ENCODE data around the gene GRM8.
A peak's percentile ranks its signal among the peaks of the same experiment; 100 is the strongest.

GRM8 gene

GRCh38 chr7:127254163-127254684 lies 1.5 kb upstream of the GRM8 start:
- ATAC-seq (ENCODE audit: insufficient read depth, low read depth): no peak
- Histone ChIP-seq H3K27ac (ENCODE audit: low read length) (no peak overlapping the region), H3K27me3 (ENCODE audit: insufficient read depth, low read length, poor library complexity) (peaks cover 8% of the 10 kb centered on the region), H3K79me2 (ENCODE audit: insufficient read depth, low read length) (no peaks in the 10 kb centered on the region), H3K4me2 (ENCODE audit: insufficient read depth, low read length) (no peak overlapping the region), H4K20me1 (ENCODE audit: insufficient read depth, low read length) (no peaks in the 10 kb centered on the region), H3K36me3 (ENCODE audit: insufficient read depth, low read length) (no peaks in the 10 kb centered on the region), H2AFZ (ENCODE audit: low read depth, low read length) (no peak overlapping the region), H3K9me3 (ENCODE audit: insufficient read depth, low read length, severe bottlenecking) (no peaks in the 10 kb centered on the region), H3K4me3 (ENCODE audit: low read depth in 1 of 2, low read length in 2 of 2) (no peak overlapping the region), H3K9ac (ENCODE audit: low read depth, low read length) (no peak overlapping the region), H3K4me1 (ENCODE audit: insufficient read depth, low read length) (no peaks in the 10 kb centered on the region)
- no peak for DNase-seq
- no peak for TF ChIP-seq EZH2 (IDR thresholded peaks at IDR 0.05; ENCODE audit: borderline replicate concordance, low read depth, low read length, severe bottlenecking)

- no peaks in the 10 kb centered on the region for H3K4me1 ChIP-seq (ENCODE audit: insufficient read depth, low read length)
- H3K27ac ChIP-seq (ENCODE audit: low read length): no peak overlapping the region
- H3K79me2 ChIP-seq (ENCODE audit: insufficient read depth, low read length): no peaks in the 10 kb centered on the region
- no peaks in the 10 kb centered on the region for H4K20me1 ChIP-seq (ENCODE audit: insufficient read depth, low read length)
- H2AFZ ChIP-seq (ENCODE audit: low read depth, low read length): no peak overlapping the region
- peaks cover 13% of the 10 kb centered on the region for H3K27me3 ChIP-seq (ENCODE audit: insufficient read depth, low read length, poor library complexity)
- no peak overlapping the region for H3K4me2 ChIP-seq (ENCODE audit: insufficient read depth, low read length)
- H3K36me3 ChIP-seq (ENCODE audit: insufficient read depth, low read length): no peaks in the 10 kb centered on the region
- ATAC-seq (ENCODE audit: insufficient read depth, low read depth): peak; percentile 52; the same call in 2 of the 3 replicates
- TF ChIP-seq EZH2 (IDR thresholded peaks at IDR 0.05; ENCODE audit: borderline replicate concordance, low read depth, low read length, severe bottlenecking) (no peak), CTCF (IDR thresholded peaks at IDR 0.05; ENCODE audit: borderline replicate concordance, extremely low read depth, low read length, poor library complexity, severe bottlenecking) (peak; percentile 34)
- H3K9ac ChIP-seq (ENCODE audit: low read depth, low read length): no peak overlapping the region
- DNase-seq: no peak
- H3K4me3 ChIP-seq (ENCODE audit: low read depth in 1 of 2, low read length in 2 of 2): no peak overlapping the region
- H3K9me3 ChIP-seq (ENCODE audit: insufficient read depth, low read length, severe bottlenecking): no peaks in the 10 kb centered on the region
These were observed 781 bp upstream of the GRM8 start for GRCh38 chr7:127253281-127254162.

- DNase-seq: no peak
- H3K27me3 ChIP-seq (ENCODE audit: insufficient read depth, low read length, poor library complexity): peaks cover 16% of the 10 kb centered on the region
- ATAC-seq (ENCODE audit: insufficient read depth, low read depth): no peak
- no peak overlapping the region for H3K9ac ChIP-seq (ENCODE audit: low read depth, low read length)
- no peaks in the 10 kb centered on the region for H3K9me3 ChIP-seq (ENCODE audit: insufficient read depth, low read length, severe bottlenecking)
- no peaks in the 10 kb centered on the region for H3K36me3 ChIP-seq (ENCODE audit: insufficient read depth, low read length)
- no peak overlapping the region for H3K4me3 ChIP-seq (ENCODE audit: low read depth in 1 of 2, low read length in 2 of 2)
- no peak overlapping the region for H3K4me2 ChIP-seq (ENCODE audit: insufficient read depth, low read length)
- H3K4me1 ChIP-seq (ENCODE audit: insufficient read depth, low read length): no peaks in the 10 kb centered on the region
- H2AFZ ChIP-seq (ENCODE audit: low read depth, low read length): no peak overlapping the region
- no peaks in the 10 kb centered on the region for H3K79me2 ChIP-seq (ENCODE audit: insufficient read depth, low read length)
- no peaks in the 10 kb centered on the region for H4K20me1 ChIP-seq (ENCODE audit: insufficient read depth, low read length)
- no peak overlapping the region for H3K27ac ChIP-seq (ENCODE audit: low read length)
- TF ChIP-seq CTCF (IDR thresholded peaks at IDR 0.05; ENCODE audit: borderline replicate concordance, extremely low read depth, low read length, poor library complexity, severe bottlenecking): no peak
- TF ChIP-seq EZH2 (IDR thresholded peaks at IDR 0.05; ENCODE audit: borderline replicate concordance, low read depth, low read length, severe bottlenecking): no peak
These were observed 396 bp downstream of the GRM8 start for GRCh38 chr7:127252377-127252713.

All from DND-41 (cell line).